H1 (cell line): ENCODE measurements around the gene RLBP1. TPM values are rescaled to one million over a fixed set of nuclear protein-coding genes. Genes with fewer than 3 reads are reported as not detected.

Source experiments
- CTCF ChIA-PET: fragments of 300-600 bp; sonication (Branson Sonifier 250); formaldehyde crosslinking; loops from one replicate; lab custom pipeline; 2021; ENCODE audit not compliant: partially characterized antibody; lab: Charles Lee
- POLR2A ChIA-PET: fragments of 300-600 bp; sonication (Branson Sonifier 250); formaldehyde crosslinking; loops from one replicate; lab custom pipeline; 2021; ENCODE audit warnings: inconsistent platforms; ENCODE audit not compliant: partially characterized antibody; lab: Charles Lee
- DNase-seq, 2 experiments: peaks; one replicate each; pipeline versions ENCODE4 v3.0.0 to v3.0.0-alpha.2; 2010 to 2022; ENCODE audit warnings: low spot score in 2 of 2, low read depth in 1 of 2, mixed read lengths in 1 of 2
- FAIRE-seq: peaks from 2 replicates; lab custom pipeline; 2011; peaks lifted over from hg19 to GRCh38; lab: Jason Lieb, UNC
- H2AFZ ChIP-seq: 2 replicates; pipeline ENCODE4 v1.8.1; 2012; ENCODE audit warnings: low read length, inconsistent platforms
- H2AK5ac ChIP-seq: 2 replicates; pipeline ENCODE4 v1.6.1; 2013; ENCODE audit warnings: low read depth, low read length
- H2BK120ac ChIP-seq: replicated peaks from 2 replicates; pipeline ENCODE3; 2013; ENCODE audit warnings: low read depth, low read length, inconsistent platforms
- H2BK12ac ChIP-seq: 2 replicates; pipeline ENCODE4 v1.6.1; 2013; ENCODE audit warnings: low read depth, low read length
- H2BK15ac ChIP-seq: 2 replicates; pipeline ENCODE4 v1.6.1; 2013; ENCODE audit warnings: low read length
- H2BK20ac ChIP-seq: 2 replicates; pipeline ENCODE4 v1.6.1; 2013; ENCODE audit warnings: low read length
- H2BK5ac ChIP-seq: 2 replicates; pipeline ENCODE4 v1.6.1; 2013; ENCODE audit warnings: low read depth, low read length
- H3K14ac ChIP-seq: 2 replicates; pipeline ENCODE4 v1.6.1; 2013; ENCODE audit warnings: inconsistent platforms; ENCODE audit not compliant: insufficient read length
- H3K18ac ChIP-seq: 2 replicates; pipeline ENCODE4 v1.6.1; 2013; ENCODE audit warnings: low read length; ENCODE audit errors: extremely low read depth
- H3K23ac ChIP-seq: 2 replicates; pipeline ENCODE4 v1.6.1; 2013; ENCODE audit warnings: inconsistent platforms; ENCODE audit not compliant: insufficient read length
- H3K23me2 ChIP-seq: 2 replicates; pipeline ENCODE4 v1.6.1; 2013; ENCODE audit warnings: low read depth, low read length
- H3K27ac ChIP-seq: 2 replicates; pipeline ENCODE4 v1.6.1; 2011; ENCODE audit warnings: low read depth, low read length, inconsistent platforms
- H3K27me3 ChIP-seq, 4 experiments: replicated peaks in 1 of 4; 1 replicate in 1 of 4; 2 replicates in 3 of 4; pipeline versions ENCODE4 v1.6.1 to v1.8.1; 2011 to 2013; ENCODE audit warnings: low read length in 3 of 4, mild to moderate bottlenecking in 3 of 4, inconsistent platforms in 2 of 4, mixed read lengths in 2 of 4, moderate library complexity in 1 of 4; ENCODE audit not compliant: control insufficient read depth in 3 of 4, insufficient read depth in 3 of 4; ENCODE audit errors: extremely low read depth in 1 of 4
- H3K36me3 ChIP-seq, 4 experiments: 2 replicates each; pipeline versions ENCODE4 v1.6.1 to v1.8.1; 2011 to 2013; ENCODE audit warnings: mild to moderate bottlenecking in 4 of 4, low read length in 3 of 4, moderate library complexity in 2 of 4, control low read depth in 1 of 4, inconsistent platforms in 1 of 4; ENCODE audit not compliant: insufficient read depth in 4 of 4, control insufficient read depth in 2 of 4
- H3K4ac ChIP-seq: replicated peaks from 2 replicates; pipeline ENCODE3; 2013; ENCODE audit warnings: low read length, low read depth, mixed read lengths, inconsistent platforms; ENCODE audit not compliant: insufficient read length
- H3K4me1 ChIP-seq, 4 experiments: replicated peaks in 1 of 4; 1 replicate in 1 of 4; 2 replicates in 3 of 4; pipeline versions ENCODE4 v1.6.1 to v1.8.1; 2011 to 2013; ENCODE audit warnings: low read length in 3 of 4, inconsistent platforms in 2 of 4, mixed read lengths in 1 of 4; ENCODE audit not compliant: insufficient read depth in 4 of 4, control insufficient read depth in 3 of 4
- H3K4me2 ChIP-seq, 2 experiments: 2 replicates each; pipeline versions ENCODE4 v1.6.1 to v1.8.1; 2011 to 2013; ENCODE audit warnings: low read depth in 2 of 2, low read length in 2 of 2, control low read depth in 1 of 2, inconsistent platforms in 1 of 2, mild to moderate bottlenecking in 1 of 2; ENCODE audit not compliant: insufficient read depth in 1 of 2
- H3K4me3 ChIP-seq, 4 experiments: fragments of 200-600, 300-600 bp in 1 of 4; sonication (generic), shearing (Covaris generic), sonication (Bioruptor Twin) in 1 of 4; 2 replicates each; pipeline versions ENCODE4 v1.5.1 to v1.8.1; 2011 to 2016; ENCODE audit warnings: low read length in 4 of 4, low read depth in 3 of 4, control low read depth in 2 of 4, inconsistent platforms in 2 of 4, mild to moderate bottlenecking in 2 of 4, mixed read lengths in 1 of 4, moderate library complexity in 1 of 4; ENCODE audit not compliant: insufficient read depth in 2 of 4; ENCODE audit errors: extremely low read depth in 1 of 4
- H3K56ac ChIP-seq: replicated peaks from 2 replicates; pipeline ENCODE3; 2013; ENCODE audit warnings: low read depth, mild to moderate bottlenecking, mixed read lengths, low read length, inconsistent platforms; ENCODE audit not compliant: insufficient read length
- H3K79me1 ChIP-seq: 2 replicates; pipeline ENCODE4 v1.6.1; 2013; ENCODE audit warnings: low read depth, low read length, control low read depth
- H3K79me2 ChIP-seq, 2 experiments: 2 replicates each; pipeline versions ENCODE4 v1.6.1 to v1.8.1; 2012 to 2013; ENCODE audit warnings: low read length in 2 of 2, mild to moderate bottlenecking in 2 of 2, inconsistent platforms in 1 of 2; ENCODE audit not compliant: insufficient read depth in 2 of 2, control insufficient read depth in 1 of 2
- H3K9ac ChIP-seq, 4 experiments: replicated peaks in 1 of 4; 1 replicate in 1 of 4; 2 replicates in 3 of 4; pipeline versions ENCODE4 v1.6.1 to v1.8.1; 2011 to 2013; ENCODE audit warnings: low read depth in 3 of 4, low read length in 3 of 4, control low read depth in 2 of 4, mild to moderate bottlenecking in 2 of 4, moderate library complexity in 2 of 4, inconsistent platforms in 1 of 4; ENCODE audit errors: extremely low read depth in 1 of 4
- H3K9me3 ChIP-seq, 2 experiments: 2 replicates each; pipeline versions ENCODE4 v1.6.1 to v1.8.1; 2012 to 2013; ENCODE audit warnings: mild to moderate bottlenecking in 2 of 2, moderate library complexity in 2 of 2, control low read depth in 1 of 2, inconsistent platforms in 1 of 2, low read depth in 1 of 2, low read length in 1 of 2, mixed read lengths in 1 of 2; ENCODE audit not compliant: insufficient read depth in 2 of 2
- H4K20me1 ChIP-seq, 2 experiments: replicated peaks in 1 of 2; 2 replicates each; pipeline versions ENCODE3 to v1.8.1; 2011 to 2013; ENCODE audit warnings: inconsistent platforms in 2 of 2, low read length in 2 of 2, mild to moderate bottlenecking in 1 of 2; ENCODE audit not compliant: insufficient read depth in 2 of 2, control insufficient read depth in 1 of 2
- H4K5ac ChIP-seq: 2 replicates; pipeline ENCODE4 v1.6.1; 2013; ENCODE audit warnings: low read length, low read depth, mixed read lengths, inconsistent platforms; ENCODE audit not compliant: insufficient read length
- H4K8ac ChIP-seq: 2 replicates; pipeline ENCODE4 v1.8.0; 2013; ENCODE audit warnings: mild to moderate bottlenecking, moderate library complexity, low read length, inconsistent platforms; ENCODE audit not compliant: insufficient read depth; ENCODE audit errors: extremely low read depth
- H4K91ac ChIP-seq: replicated peaks from 2 replicates; pipeline ENCODE3; 2013; ENCODE audit warnings: low read length, mixed read lengths, inconsistent platforms; ENCODE audit not compliant: insufficient read length
- BACH1 ChIP-seq: IDR thresholded peaks from 2 replicates; pipeline ENCODE4 v1.6.1; 2012; ENCODE audit warnings: low read length, improper control_type of control experiment
- RFX5 ChIP-seq: IDR thresholded peaks from 2 replicates; pipeline ENCODE4 v1.6.1; 2011; ENCODE audit warnings: low read depth, low read length, improper control_type of control experiment, borderline replicate concordance
- TCF12 ChIP-seq: IDR thresholded peaks from 2 replicates; pipeline ENCODE4 v1.6.1; 2011; ENCODE audit warnings: low read depth, mild to moderate bottlenecking, low read length
- WGBS, 2 experiments: shearing (Covaris generic) in 1 of 2; methylation state at CpG; one replicate each; pipeline versions ENCODE4 v1.1.6 to v1.1.7; 2013 to 2015; ENCODE audit warnings: low lambda C conversion rate in 2 of 2, mixed read lengths in 2 of 2, inconsistent platforms in 1 of 2, low coverage in 1 of 2, missing lambda C conversion rate in 1 of 2; ENCODE audit not compliant: insufficient replicate concordance in 2 of 2, insufficient coverage in 1 of 2, insufficient read length in 1 of 2; ENCODE audit errors: extremely low coverage in 1 of 2, missing lambda C conversion rate in 1 of 2; 5-methylcytosine and 5-hydroxymethylcytosine counted together
- polyA plus RNA-seq, 7 experiments: library from polyadenylated mRNA; depleted of rRNA in 3 of 7; stranded (reverse) in 5 of 7; unstranded in 2 of 7; fragments of >200 nt in 5 of 7; fragments of 200-250 nt in 2 of 7; gene quantifications; 1 replicate in 5 of 7; 2 replicates in 1 of 7; 4 replicates in 1 of 7; pipeline versions ENCODE4 v1.2.1 to v1.2.3, GENCODE V29; 2011 to 2013; ENCODE audit warnings: missing spikeins in 2 of 7, mixed read lengths in 2 of 7
- total RNA-seq: library from RNA; stranded (reverse); fragmentation: NEBNext Ultra II Directional; extraction: Animal tissue kit (Norgen Biotek cat#: 25700); gene quantifications from 2 replicates; pipeline ENCODE4 v1.2.1, GENCODE V29; 2021

RLBP1 gene
- total and polyA plus RNA-seq, 2 of the 8 experiments (the other 6 are each of a cell fraction or from before 2014, with no cell fraction given), result 0.05 TPM; not detected in 1

- H3K14ac ChIP-seq, result no peak overlapping the region
- 89% methylated on average over 7 of the region's 7 CpGs; no CpG with 5 or more reads in 1 of the 2 experiments for WGBS, 2 experiments
- H3K27me3 ChIP-seq, result no peaks in the 10 kb centered on the region
- ChIA-PET CTCF (interaction anchor here (0.5 to 9.3 kb wide), 18 partner anchors 8 to 289 kb away, joined by 3 to 84 read pairs (median 4); partner anchors contain the start of gene ABHD2), POLR2A (interaction anchor here (1.5 to 1.6 kb wide), 2 partner anchors 10 to 271 kb away, joined by 3 to 4 read pairs; no protein-coding TSS in a partner anchor)
- H4K5ac ChIP-seq, result no peak overlapping the region
- H2BK5ac ChIP-seq, result peak overlapping the region; percentile 55; the same call in 1 of the 2 replicates
- no peaks in the 10 kb centered on the region for H4K20me1 ChIP-seq
- no peaks in the 10 kb centered on the region for H3K23me2 ChIP-seq
- H3K4me3 ChIP-seq, result no peak overlapping the region
- H3K4ac ChIP-seq, result no peak overlapping the region
- H3K4me1 ChIP-seq, result peaks cover 0 to 10% (median 6%) of the 10 kb centered on the region in 4 experiments; a peak in 2 of 7 replicates
- no peaks in the 10 kb centered on the region for H3K79me1 ChIP-seq
- H3K4me2 ChIP-seq, result no peak overlapping the region
- H2BK12ac ChIP-seq, result no peak overlapping the region
- H3K23ac ChIP-seq, result no peak overlapping the region
- no peak overlapping the region for H3K18ac ChIP-seq
- H3K79me2 ChIP-seq, result no peaks in the 10 kb centered on the region
- H2AK5ac ChIP-seq, result no peak overlapping the region
- TF ChIP-seq RFX5 (no peak), TCF12 (no peak), BACH1 (0 out of 2 replicates have a peak, but pooled peaks have one; percentile 19)
- TF ChIP-seq, all 59 proteins: peak for 1
- no peak for FAIRE-seq
- Histone ChIP-seq H3K27ac (no peak overlapping the region), H4K8ac (no peak overlapping the region), H2BK20ac (no peak overlapping the region), H3K36me3 (no peaks in the 10 kb centered on the region), H3K9ac (no peak overlapping the region; a peak in 1 of 7 replicates), H2BK15ac (0 out of 2 replicates have a peak overlapping the region, but pooled peaks have one; percentile 33), H3K9me3 (no peaks in the 10 kb centered on the region), H3K56ac (no peak overlapping the region), H2BK120ac (no peak overlapping the region), H4K91ac (no peak overlapping the region), H2AFZ (no peak overlapping the region)
- no peak for DNase-seq
Observed at GRCh38 chr15:89167267-89168176, 53.9 kb downstream of the RLBP1 start.
